ENCODE measurements around the gene ARID3C. TPM values are rescaled to one million over a fixed set of nuclear protein-coding genes. Genes with fewer than 3 reads are reported as not detected.

Gene ARID3C
- polyA plus RNA-seq, 1 of the 3 experiments (the other 2 are of a cell fraction), result 0.08 TPM

DNA sequence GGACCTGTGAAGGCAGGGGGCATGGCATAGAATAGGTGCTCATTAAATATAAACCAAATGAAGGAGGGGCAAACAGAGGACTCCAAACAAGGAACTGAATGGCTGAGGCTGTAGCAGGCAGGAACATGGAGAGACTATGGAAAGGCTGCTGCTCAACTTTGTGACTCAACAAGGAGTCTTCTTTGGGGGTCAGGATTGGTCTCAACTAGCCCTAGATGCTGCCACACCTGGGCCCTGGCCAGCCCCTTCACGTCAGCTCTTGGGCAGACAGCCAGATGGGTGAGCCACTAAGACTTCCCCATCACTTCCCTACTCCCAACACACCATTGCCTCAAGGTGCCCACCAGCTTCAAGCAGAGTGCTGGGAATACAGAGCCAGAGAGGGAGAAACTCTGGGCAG, 28.0 kb downstream of the ARID3C start:
- no CpG with 5 or more reads among the region's 1 CpG for WGBS (ENCODE audit: low lambda C conversion rate)
- Histone ChIP-seq H2AFZ (ENCODE audit: low read depth) (no peak overlapping the region), H3K9ac (no peak overlapping the region), H3K9me2 (no peaks in the 10 kb centered on the region), H4K20me1 (ENCODE audit: insufficient read depth) (no peaks in the 10 kb centered on the region), H3F3A (replicated peaks; ENCODE audit: insufficient read depth) (no peaks in the 10 kb centered on the region), H3K36me3 (replicated peaks in 1 of 2; ENCODE audit: control insufficient read depth in 1 of 2, insufficient read depth in 2 of 2, low read length in 1 of 2) (no peaks in the 10 kb centered on the region), H3K27ac (ENCODE audit: low read depth in 2 of 2, low read length in 1 of 2) (no peak overlapping the region), H3K79me2 (ENCODE audit: insufficient read depth) (no peaks in the 10 kb centered on the region), H3K27me3 (ENCODE audit: insufficient read depth) (no peaks in the 10 kb centered on the region; the same call in 1 of the 2 replicates), H3K4me2 (no peak overlapping the region), H3K4me3 (ENCODE audit: low read depth in 2 of 2, low read length in 1 of 2) (no peak overlapping the region), H3K9me3 (no peaks in the 10 kb centered on the region), H3K4me1 (ENCODE audit: control insufficient read depth in 1 of 2, insufficient read depth in 2 of 2, low read depth in 1 of 2, low read length in 1 of 2) (peaks cover 0 to 7% of the 10 kb centered on the region in 2 experiments; a peak in 1 of 4 replicates)
- TF ChIP-seq CHD2 (IDR thresholded peaks at IDR 0.05; ENCODE audit: low read length, partially characterized antibody) (no peak), EP300 (IDR thresholded peaks at IDR 0.05; ENCODE audit: borderline replicate concordance in 1 of 2, low read depth in 1 of 2, low read length in 1 of 2) (no peak), MEF2A (IDR thresholded peaks at IDR 0.05; ENCODE audit: borderline replicate concordance, low read depth) (no peak), TCF12 (IDR thresholded peaks at IDR 0.05) (no peak), CTCF (IDR thresholded peaks at IDR 0.05) (no peak), YY1 (IDR thresholded peaks at IDR 0.05; ENCODE audit: low read depth) (no peak), PBX3 (IDR thresholded peaks at IDR 0.05) (no peak), SMC3 (IDR thresholded peaks at IDR 0.05; ENCODE audit: low read depth, low read length) (no peak), USF2 (IDR thresholded peaks at IDR 0.05; ENCODE audit: borderline replicate concordance, low read depth, low read length) (no peak), REST (IDR thresholded peaks at IDR 0.05; ENCODE audit: low read depth, low read length) (no peak), MXI1 (IDR thresholded peaks at IDR 0.05; ENCODE audit: low read depth, low read length) (no peak), RCOR1 (IDR thresholded peaks at IDR 0.05; ENCODE audit: low read length) (no peak), SIN3A (IDR thresholded peaks at IDR 0.05; ENCODE audit: borderline replicate concordance, low read depth, low read length) (no peak), ZBTB33 (IDR thresholded peaks at IDR 0.05; ENCODE audit: borderline replicate concordance, low read depth) (no peak), FOXM1 (IDR thresholded peaks at IDR 0.05; ENCODE audit: low read depth) (no peak), EZH2phosphoT487 (IDR thresholded peaks at IDR 0.05; ENCODE audit: borderline replicate concordance, low read depth) (no peak), NRF1 (IDR thresholded peaks at IDR 0.05; ENCODE audit: low read depth, low read length) (no peak), NFIC (IDR thresholded peaks at IDR 0.05; ENCODE audit: borderline replicate concordance) (no peak)
- TF ChIP-seq, protein P1, sequence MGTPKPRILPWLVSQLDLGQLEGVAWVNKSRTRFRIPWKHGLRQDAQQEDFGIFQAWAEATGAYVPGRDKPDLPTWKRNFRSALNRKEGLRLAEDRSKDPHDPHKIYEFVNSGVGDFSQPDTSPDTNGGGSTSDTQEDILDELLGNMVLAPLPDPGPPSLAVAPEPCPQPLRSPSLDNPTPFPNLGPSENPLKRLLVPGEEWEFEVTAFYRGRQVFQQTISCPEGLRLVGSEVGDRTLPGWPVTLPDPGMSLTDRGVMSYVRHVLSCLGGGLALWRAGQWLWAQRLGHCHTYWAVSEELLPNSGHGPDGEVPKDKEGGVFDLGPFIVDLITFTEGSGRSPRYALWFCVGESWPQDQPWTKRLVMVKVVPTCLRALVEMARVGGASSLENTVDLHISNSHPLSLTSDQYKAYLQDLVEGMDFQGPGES (IDR thresholded peaks at IDR 0.05; ENCODE audit: low read depth, low read length), result no peak
- TF ChIP-seq, protein P2, sequence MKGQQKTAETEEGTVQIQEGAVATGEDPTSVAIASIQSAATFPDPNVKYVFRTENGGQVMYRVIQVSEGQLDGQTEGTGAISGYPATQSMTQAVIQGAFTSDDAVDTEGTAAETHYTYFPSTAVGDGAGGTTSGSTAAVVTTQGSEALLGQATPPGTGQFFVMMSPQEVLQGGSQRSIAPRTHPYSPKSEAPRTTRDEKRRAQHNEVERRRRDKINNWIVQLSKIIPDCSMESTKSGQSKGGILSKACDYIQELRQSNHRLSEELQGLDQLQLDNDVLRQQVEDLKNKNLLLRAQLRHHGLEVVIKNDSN (IDR thresholded peaks at IDR 0.05; ENCODE audit: borderline replicate concordance, low read depth), result no peak
- no peak for DNase-seq
- ChIA-PET POLR2A (no interaction called here), CTCF (interaction anchor here (1.0 to 4.8 kb wide), 6 partner anchors 9 to 197 kb away, joined by 3 to 55 read pairs (median 14); partner anchors contain the start of gene RPP25L)
